Measurements from ENCODE around the gene ZNF667.

ZNF667 gene

GRCh38 chr19:56393119-56394012 lies 83.8 kb downstream of the ZNF667 start, which contains the start of gene ZNF582:
ZNF582 (minus strand) TSS chr19:56393534; CDS start chr19:56391752, 1,782 bp downstream.
- peak; percentile 98 for DNase-seq (ENCODE audit: low read depth)
- peak; percentile 74 for TF ChIP-seq CTCF (IDR thresholded peaks at IDR 0.05; ENCODE audit: insufficient read depth, low read depth, low read length, missing control alignments)
- peak within 1 kb of the TSS; percentile 97 for H3K4me3 ChIP-seq (ENCODE audit: low read length)

Data from epithelial cell of esophagus (primary cell).